Upper lobe of left lung (tissue), 6 donors: ENCODE data around the gene CLEC4A. TPM values are rescaled to one million over a fixed set of nuclear protein-coding genes. Genes with fewer than 3 reads are reported as not detected.
"Not testable (repeated sequence)": the region's sequence is repeated elsewhere in the genome, so short reads cannot be mapped to it uniquely, and the experiment has no call there.

Source experiments
- ATAC-seq, 2 donors: fragments of 200-7000 bp; cut with Tn5 transposase; one replicate each; pipeline ENCODE4 v1.9.1; 2022; ENCODE audit warnings: mild to moderate bottlenecking in 2 of 2, moderate library complexity in 2 of 2; ENCODE audit not compliant: low FRiP score in 2 of 2
- DNase-seq, 2 donors: peaks; one replicate each; pipeline ENCODE4 v3.0.0-alpha.2; 2019 to 2020
- H3K27ac ChIP-seq, 4 donors: fragments of 200-600 bp; sonication (generic); one replicate each; pipeline ENCODE4 v1.5.1; 2016 to 2019
- H3K27me3 ChIP-seq, 4 donors: fragments of 200-600 bp; sonication (generic); one replicate each; pipeline ENCODE4 v1.5.1; 2017 to 2019
- H3K36me3 ChIP-seq, 4 donors: fragments of 200-600 bp; sonication (generic); one replicate each; pipeline ENCODE4 v1.5.1; 2016 to 2019
- H3K4me1 ChIP-seq, 4 donors: fragments of 200-600 bp; sonication (generic); one replicate each; pipeline ENCODE4 v1.5.1; 2018 to 2019
- H3K4me3 ChIP-seq, 4 donors: fragments of 200-600 bp; sonication (generic); one replicate each; pipeline ENCODE4 v1.5.1; 2017 to 2019; ENCODE audit warnings: mild to moderate bottlenecking in 2 of 4, moderate library complexity in 1 of 4
- H3K9me3 ChIP-seq, 4 donors: fragments of 200-600 bp; sonication (generic); one replicate each; pipeline ENCODE4 v1.5.1; 2018 to 2019
- EP300 ChIP-seq, 4 donors: sonication (generic); formaldehyde crosslinking; IDR thresholded peaks; one replicate each; pipeline ENCODE4 v1.5.1; 2017; ENCODE audit warnings: antibody characterized with exemption in 4 of 4, control low read depth in 2 of 4
- POLR2A ChIP-seq, 4 donors: fragments of 450-650 bp; IDR thresholded peaks; one replicate each; pipeline ENCODE4 v1.5.1; 2016 to 2017; ENCODE audit warnings: antibody characterized with exemption in 4 of 4, mild to moderate bottlenecking in 2 of 4
- POLR2AphosphoS5 ChIP-seq, 2 donors: sonication (generic); formaldehyde crosslinking; IDR thresholded peaks; one replicate each; pipeline ENCODE4 v1.5.1; 2017; ENCODE audit warnings: antibody characterized with exemption in 2 of 2
- WGBS, 2 donors: methylation state at CpG; one replicate each; pipeline ENCODE4 v1.1.5; 2017 to 2018; 5-methylcytosine and 5-hydroxymethylcytosine counted together
- total RNA-seq, 6 donors: library from RNA; depleted of rRNA in 4 of 6; stranded (reverse); fragments of >200 nt in 4 of 6; gene quantifications; one replicate each; pipeline versions ENCODE4 v1.1.0 to v1.2.1, GENCODE V29; 2016 to 2021
- TF ChIP-seq, protein P1 (sequence below), 6 experiments: fragments of 450-650 bp in 4 of 6; fragments of 200-600 bp in 2 of 6; sonication (generic) in 2 of 6; IDR thresholded peaks; one replicate each; pipeline ENCODE4 v1.5.1; 2016 to 2019; ENCODE audit warnings: antibody characterized with exemption in 6 of 6
- donor health status: DM: no; HTN: no; CAD: no; lungs with moderate emphysema.
- donor health status: DM: no; HTN: yes; CAD: no; lungs with severe emphysema.

Gene CLEC4A
- total RNA-seq, 6 donors from 2014 or later = 0.67 to 26.2 (median 6.8) TPM

DNA sequence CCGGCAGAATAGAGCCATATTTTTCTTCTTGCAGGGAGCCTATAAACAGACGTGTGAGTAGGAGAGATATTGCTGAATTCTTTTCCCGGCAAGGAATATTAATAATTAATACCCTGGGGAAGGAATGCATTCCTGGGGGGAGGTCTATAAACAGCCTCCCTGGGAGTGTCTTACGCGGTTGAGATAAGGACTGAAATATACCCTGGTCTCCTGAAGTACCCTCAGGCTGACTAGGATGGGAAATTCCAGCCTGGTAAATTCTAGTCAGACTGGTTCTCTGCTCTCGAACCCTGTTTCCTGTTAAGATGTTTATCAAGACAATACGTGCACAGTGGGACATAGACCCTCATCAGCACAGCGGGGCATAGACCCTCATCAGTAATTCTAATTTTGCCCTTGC, 18.2 kb downstream of the CLEC4A start:
- not testable (repeated sequence) for H3K4me1 ChIP-seq, H3K27ac ChIP-seq, ATAC-seq, H3K27me3 ChIP-seq, DNase-seq, H3K9me3 ChIP-seq, H3K4me3 ChIP-seq
- H3K36me3 ChIP-seq = peaks cover 0 to 16% (median 0%) of the 10 kb centered on the region in 4 donors
- 69 to 70% methylated on average over 8 of the region's 8 CpGs for WGBS, 2 donors

- Histone ChIP-seq H3K4me1 (peaks cover 0 to 3% (median 0%) of the 10 kb centered on the region in 4 donors), H3K9me3 (no peaks in the 10 kb centered on the region), H3K27me3 (no peaks in the 10 kb centered on the region), H3K36me3 (peaks cover 0 to 4% (median 0%) of the 10 kb centered on the region in 4 donors), H3K4me3 (no peak overlapping the region), H3K27ac (no peak overlapping the region)
- ATAC-seq (no peak), DNase-seq (no peak)
- TF ChIP-seq EP300 (IDR thresholded peaks at IDR 0.05) = no peak
- TF ChIP-seq POLR2A (IDR thresholded peaks at IDR 0.05) = no peak
- TF ChIP-seq, protein P1, sequence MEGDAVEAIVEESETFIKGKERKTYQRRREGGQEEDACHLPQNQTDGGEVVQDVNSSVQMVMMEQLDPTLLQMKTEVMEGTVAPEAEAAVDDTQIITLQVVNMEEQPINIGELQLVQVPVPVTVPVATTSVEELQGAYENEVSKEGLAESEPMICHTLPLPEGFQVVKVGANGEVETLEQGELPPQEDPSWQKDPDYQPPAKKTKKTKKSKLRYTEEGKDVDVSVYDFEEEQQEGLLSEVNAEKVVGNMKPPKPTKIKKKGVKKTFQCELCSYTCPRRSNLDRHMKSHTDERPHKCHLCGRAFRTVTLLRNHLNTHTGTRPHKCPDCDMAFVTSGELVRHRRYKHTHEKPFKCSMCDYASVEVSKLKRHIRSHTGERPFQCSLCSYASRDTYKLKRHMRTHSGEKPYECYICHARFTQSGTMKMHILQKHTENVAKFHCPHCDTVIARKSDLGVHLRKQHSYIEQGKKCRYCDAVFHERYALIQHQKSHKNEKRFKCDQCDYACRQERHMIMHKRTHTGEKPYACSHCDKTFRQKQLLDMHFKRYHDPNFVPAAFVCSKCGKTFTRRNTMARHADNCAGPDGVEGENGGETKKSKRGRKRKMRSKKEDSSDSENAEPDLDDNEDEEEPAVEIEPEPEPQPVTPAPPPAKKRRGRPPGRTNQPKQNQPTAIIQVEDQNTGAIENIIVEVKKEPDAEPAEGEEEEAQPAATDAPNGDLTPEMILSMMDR (IDR thresholded peaks at IDR 0.05) = no peak
- TF ChIP-seq POLR2AphosphoS5 (IDR thresholded peaks at IDR 0.05) = no peak
Measured at GRCh38 chr12:8143261-8143660, 19.8 kb downstream of the CLEC4A start.

GRCh38 chr12:8145754-8146441, 22.5 kb downstream of the CLEC4A start:
- ATAC-seq (peak; percentile 73 to 80), DNase-seq (peak; percentile 34 to 43)
- Histone ChIP-seq H3K9me3 (no peaks in the 10 kb centered on the region), H3K36me3 (no peaks in the 10 kb centered on the region), H3K27ac (peak overlapping the region; percentile 40 to 71 (median 65)), H3K4me1 (peaks cover 0 to 3% (median 0%) of the 10 kb centered on the region in 4 donors), H3K27me3 (no peaks in the 10 kb centered on the region), H3K4me3 (no peak overlapping the region)
- TF ChIP-seq, protein P1 (IDR thresholded peaks at IDR 0.05) = no peak
- TF ChIP-seq EP300 (IDR thresholded peaks at IDR 0.05) (no peak), POLR2AphosphoS5 (IDR thresholded peaks at IDR 0.05) (peak in 1 of 2 donors; percentile 38)
- 62 to 78% methylated on average over 6 to 19 of the region's 19 CpGs for WGBS, 2 donors

DNA sequence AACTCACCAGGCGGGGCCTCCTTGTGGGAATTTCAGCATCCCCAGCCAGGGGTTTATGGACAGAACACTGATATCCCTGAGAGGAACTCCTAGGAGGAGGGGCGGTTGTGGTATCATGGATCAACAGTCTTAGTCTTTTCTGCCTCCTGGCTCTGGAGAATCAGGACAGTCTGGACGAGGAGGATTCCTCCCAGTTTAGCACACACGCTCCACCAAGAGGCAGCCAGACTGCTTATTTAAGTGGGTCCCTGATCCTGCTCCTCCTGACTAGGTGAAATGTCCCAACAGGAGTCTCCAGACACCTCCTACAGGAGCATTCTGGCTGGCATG, 23.0 kb downstream of the CLEC4A start:
- TF ChIP-seq EP300 (IDR thresholded peaks at IDR 0.05) = no peak
- TF ChIP-seq, protein P1 (IDR thresholded peaks at IDR 0.05) = no peak
- no peak for TF ChIP-seq POLR2AphosphoS5 (IDR thresholded peaks at IDR 0.05)
- no peak for TF ChIP-seq POLR2A (IDR thresholded peaks at IDR 0.05)
- WGBS, 2 donors = 60 to 93% methylated on average over 1 to 4 of the region's 4 CpGs
- no peaks in the 10 kb centered on the region for H3K27me3 ChIP-seq
- peak overlapping the region; percentile 40 to 71 (median 65) for H3K27ac ChIP-seq
- peak in 1 of 2 donors; percentile 53 for ATAC-seq
- H3K9me3 ChIP-seq = no peaks in the 10 kb centered on the region
- H3K4me1 ChIP-seq = peaks cover 0 to 3% (median 0%) of the 10 kb centered on the region in 4 donors
- no peak overlapping the region for H3K4me3 ChIP-seq
- no peaks in the 10 kb centered on the region for H3K36me3 ChIP-seq
- no peak for DNase-seq

DNA sequence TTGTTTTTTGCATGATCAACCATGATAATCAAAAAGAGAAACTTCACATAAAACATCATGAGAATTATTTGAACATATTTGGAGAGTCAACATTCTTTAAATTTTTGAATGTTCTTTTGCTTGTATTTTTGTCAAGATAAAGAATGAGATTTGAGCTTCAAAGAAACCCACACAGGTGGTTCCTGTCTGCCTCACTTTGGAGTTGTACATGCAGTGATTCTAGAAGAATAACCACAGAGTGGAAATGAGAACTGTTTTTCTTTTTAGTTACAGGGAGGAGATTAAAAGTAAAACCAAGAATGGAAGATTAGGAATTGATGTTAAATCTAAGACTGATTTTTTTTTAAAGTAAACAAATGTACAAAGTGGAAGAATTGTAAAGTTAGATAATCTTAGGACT, 31.1 kb downstream of the CLEC4A start:
- ATAC-seq (no peak), DNase-seq (no peak)
- no peak overlapping the region for H3K27ac ChIP-seq
- no peaks in the 10 kb centered on the region for H3K9me3 ChIP-seq
- no peaks in the 10 kb centered on the region for H3K27me3 ChIP-seq
- H3K4me3 ChIP-seq = no peak overlapping the region
- no peaks in the 10 kb centered on the region for H3K4me1 ChIP-seq
- H3K36me3 ChIP-seq = no peaks in the 10 kb centered on the region
- no peak for TF ChIP-seq EP300 (IDR thresholded peaks at IDR 0.05)
- TF ChIP-seq POLR2A (IDR thresholded peaks at IDR 0.05) = no peak
- TF ChIP-seq POLR2AphosphoS5 (IDR thresholded peaks at IDR 0.05) = no peak
- TF ChIP-seq, protein P1 (IDR thresholded peaks at IDR 0.05) = no peak
